HepG2 (cell line): ENCODE data around the gene NFE2L2. TPM values are rescaled to one million over a fixed set of nuclear protein-coding genes. Genes with fewer than 3 reads are reported as not detected.

ENCODE experiments used
- CHD2 ChIP-seq: IDR thresholded peaks from 2 replicates; pipeline ENCODE4 v1.6.1; 2011; ENCODE audit warnings: low read depth, low read length, improper control_type of control experiment
- HOXA5 ChIP-seq: sonication (generic); formaldehyde crosslinking; IDR thresholded peaks from 2 replicates; pipeline ENCODE4 v1.4.0; 2020; ENCODE audit warnings: missing genetic modification reagents
- KLF13 ChIP-seq: sonication (generic); formaldehyde crosslinking; IDR thresholded peaks from 2 replicates; pipeline ENCODE4 v1.4.0; 2020; ENCODE audit warnings: mild to moderate bottlenecking, missing genetic modification reagents
- NFATC3 ChIP-seq: sonication (generic); formaldehyde crosslinking; IDR thresholded peaks from 2 replicates; pipeline ENCODE4 v1.5.1; 2020; ENCODE audit warnings: mild to moderate bottlenecking, missing genetic modification reagents
- NFE2 ChIP-seq: sonication (generic); formaldehyde crosslinking; IDR thresholded peaks from 2 replicates; pipeline ENCODE4 v1.4.0; 2020; ENCODE audit warnings: missing genetic modification reagents
- RFXANK ChIP-seq: IDR thresholded peaks from 2 replicates; pipeline ENCODE4 v1.6.1; 2016
- SRY ChIP-seq: sonication (generic); formaldehyde crosslinking; IDR thresholded peaks from 2 replicates; pipeline ENCODE4 v1.8.0; 2022; ENCODE audit warnings: mild to moderate bottlenecking, missing genetic modification reagents
- TBL1XR1 ChIP-seq: fragments of 150-350 bp; IDR thresholded peaks from 2 replicates; pipeline ENCODE4 v1.6.1; 2014; ENCODE audit warnings: borderline replicate concordance, low read length; ENCODE audit not compliant: partially characterized antibody
- TBP ChIP-seq: sonication (generic); formaldehyde crosslinking; IDR thresholded peaks from 2 replicates; pipeline ENCODE4 v1.5.0; 2020; ENCODE audit warnings: missing genetic modification reagents
- ZNF10 ChIP-seq: sonication (generic); formaldehyde crosslinking; IDR thresholded peaks from 2 replicates; pipeline ENCODE4 v1.4.0; 2020; ENCODE audit warnings: mild to moderate bottlenecking, low read depth, missing genetic modification reagents, borderline replicate concordance
- ZNF569 ChIP-seq: sonication (generic); formaldehyde crosslinking; IDR thresholded peaks from 2 replicates; pipeline ENCODE4 v1.5.0; 2020; ENCODE audit warnings: mild to moderate bottlenecking, missing genetic modification reagents, moderate library complexity, borderline replicate concordance
- ZNF75D ChIP-seq: sonication (generic); formaldehyde crosslinking; IDR thresholded peaks from 2 replicates; pipeline ENCODE4 v1.8.1; 2023; ENCODE audit warnings: missing genetic modification reagents, mild to moderate bottlenecking, borderline replicate concordance
- ZNF879 ChIP-seq: sonication (generic); formaldehyde crosslinking; IDR thresholded peaks from 2 replicates; pipeline ENCODE4 v1.8.1; 2023; ENCODE audit warnings: missing genetic modification reagents
- polyA plus RNA-seq, 8 experiments: library from polyadenylated mRNA; depleted of rRNA in 3 of 8; stranded (reverse) in 7 of 8; unstranded in 1 of 8; fragments of >200 nt; fragmentation: Illumina TruSeq in 4 of 8; extraction: Trizol in 4 of 8; gene quantifications; 2 replicates each; pipeline versions ENCODE4 v1.2.1 to v1.2.3, GENCODE V29; 2011 to 2016; ENCODE audit warnings: low read depth in 4 of 8, missing spikeins in 1 of 8, mixed read lengths in 1 of 8; ENCODE audit not compliant: insufficient read depth in 1 of 8
- total RNA-seq, 5 experiments: library from RNA; depleted of rRNA; stranded (reverse); fragments of >200 nt; fragmentation: Illumina TruSeq; extraction: Trizol; gene quantifications; 2 replicates each; pipeline ENCODE4 v1.2.3, GENCODE V29; 2016; ENCODE audit warnings: low read depth in 1 of 5
- TF ChIP-seq, protein P1 (sequence below): sonication (generic); formaldehyde crosslinking; IDR thresholded peaks from 2 replicates; pipeline ENCODE4 v1.4.0; 2020; ENCODE audit warnings: missing genetic modification reagents
- TF ChIP-seq, protein P2 (sequence below): sonication (generic); formaldehyde crosslinking; IDR thresholded peaks from 2 replicates; pipeline ENCODE4; 2020; ENCODE audit warnings: missing genetic modification reagents, mild to moderate bottlenecking, borderline replicate concordance
- TF ChIP-seq, protein P3 (sequence below): IDR thresholded peaks from 2 replicates; pipeline ENCODE4 v1.6.1; 2016
- TF ChIP-seq, protein P4 (sequence below): sonication (generic); formaldehyde crosslinking; IDR thresholded peaks from 2 replicates; pipeline ENCODE4 v1.8.1; 2023; ENCODE audit warnings: mild to moderate bottlenecking, inconsistent platforms, moderate library complexity, missing genetic modification reagents, borderline replicate concordance
- TF ChIP-seq, protein P5 (sequence below): sonication (generic); formaldehyde crosslinking; IDR thresholded peaks from 2 replicates; pipeline ENCODE4 v1.5.1; 2020; ENCODE audit warnings: missing genetic modification reagents, mild to moderate bottlenecking, borderline replicate concordance

NFE2L2 gene
- total and polyA plus RNA-seq, 2 of the 13 experiments (the other 11 are each of a cell fraction or from before 2014, with no cell fraction given), result 84.6 to 215 TPM

DNA sequence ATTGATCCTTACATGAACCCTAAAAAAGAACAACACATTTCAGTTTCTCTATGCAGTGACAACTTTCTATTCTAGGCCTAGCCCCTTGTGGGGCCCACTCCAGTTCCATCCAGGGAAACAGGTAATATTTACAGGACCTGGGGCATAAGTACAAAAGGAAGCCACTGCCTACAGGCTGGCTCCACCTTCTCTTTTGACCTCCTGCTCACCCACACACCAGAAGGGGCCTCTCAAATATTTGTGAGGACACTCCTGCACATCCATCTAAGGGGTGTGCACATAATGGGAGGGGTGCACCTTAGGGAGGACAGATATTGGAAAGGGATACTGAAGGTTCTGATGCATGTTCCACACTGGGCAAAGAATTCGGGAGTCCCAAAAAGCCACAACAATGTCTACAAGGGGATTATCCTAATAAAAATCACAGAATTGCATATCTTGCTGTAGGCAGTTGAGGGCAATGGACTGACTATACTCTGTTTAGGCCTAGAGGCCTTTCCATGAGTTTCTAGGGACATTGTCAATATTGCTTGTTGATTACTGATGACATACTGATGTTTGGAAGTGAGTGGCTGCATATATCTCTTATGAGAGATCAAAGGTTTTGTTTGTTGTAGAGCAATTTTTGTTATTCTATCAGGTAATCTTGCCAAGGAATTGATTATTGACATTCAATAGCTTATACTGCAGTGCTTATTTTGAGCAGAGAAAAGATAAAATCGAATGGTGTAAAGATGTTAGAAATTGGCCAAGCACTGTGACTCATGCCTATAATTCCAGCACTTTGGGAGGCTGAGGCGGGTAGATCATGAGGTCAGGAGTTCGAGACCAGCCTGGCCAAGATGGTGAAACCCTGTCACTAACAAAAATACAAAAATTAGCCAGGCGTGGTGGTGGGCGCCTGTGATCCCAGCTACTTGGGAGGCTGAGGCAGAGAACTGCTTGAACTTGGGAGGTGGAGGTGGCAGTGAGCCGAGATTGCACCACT, 75.8 kb downstream of the NFE2L2 start (continued):
- TF ChIP-seq, protein P1, sequence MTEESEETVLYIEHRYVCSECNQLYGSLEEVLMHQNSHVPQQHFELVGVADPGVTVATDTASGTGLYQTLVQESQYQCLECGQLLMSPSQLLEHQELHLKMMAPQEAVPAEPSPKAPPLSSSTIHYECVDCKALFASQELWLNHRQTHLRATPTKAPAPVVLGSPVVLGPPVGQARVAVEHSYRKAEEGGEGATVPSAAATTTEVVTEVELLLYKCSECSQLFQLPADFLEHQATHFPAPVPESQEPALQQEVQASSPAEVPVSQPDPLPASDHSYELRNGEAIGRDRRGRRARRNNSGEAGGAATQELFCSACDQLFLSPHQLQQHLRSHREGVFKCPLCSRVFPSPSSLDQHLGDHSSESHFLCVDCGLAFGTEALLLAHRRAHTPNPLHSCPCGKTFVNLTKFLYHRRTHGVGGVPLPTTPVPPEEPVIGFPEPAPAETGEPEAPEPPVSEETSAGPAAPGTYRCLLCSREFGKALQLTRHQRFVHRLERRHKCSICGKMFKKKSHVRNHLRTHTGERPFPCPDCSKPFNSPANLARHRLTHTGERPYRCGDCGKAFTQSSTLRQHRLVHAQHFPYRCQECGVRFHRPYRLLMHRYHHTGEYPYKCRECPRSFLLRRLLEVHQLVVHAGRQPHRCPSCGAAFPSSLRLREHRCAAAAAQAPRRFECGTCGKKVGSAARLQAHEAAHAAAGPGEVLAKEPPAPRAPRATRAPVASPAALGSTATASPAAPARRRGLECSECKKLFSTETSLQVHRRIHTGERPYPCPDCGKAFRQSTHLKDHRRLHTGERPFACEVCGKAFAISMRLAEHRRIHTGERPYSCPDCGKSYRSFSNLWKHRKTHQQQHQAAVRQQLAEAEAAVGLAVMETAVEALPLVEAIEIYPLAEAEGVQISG (CRISPR knock-in tag), result peak; percentile 54; the same call in 1 of the 2 replicates
- TF ChIP-seq TBP (no peak), ZNF569 (CRISPR knock-in tag) (no peak; the same call in 1 of the 2 replicates), HOXA5 (CRISPR knock-in tag) (peak; percentile 61; the same call in 1 of the 2 replicates), NFATC3 (CRISPR knock-in tag) (no peak), KLF13 (no peak), SRY (CRISPR knock-in tag) (no peak), NFE2 (CRISPR knock-in tag) (no peak), ZNF10 (no peak), CHD2 (no peak), ZNF879 (CRISPR knock-in tag) (no peak), ZNF75D (CRISPR knock-in tag) (no peak), TBL1XR1 (peak; percentile 35), RFXANK (CRISPR knock-in tag) (peak; percentile 22; the same call in 1 of the 2 replicates)
- TF ChIP-seq, protein P2, sequence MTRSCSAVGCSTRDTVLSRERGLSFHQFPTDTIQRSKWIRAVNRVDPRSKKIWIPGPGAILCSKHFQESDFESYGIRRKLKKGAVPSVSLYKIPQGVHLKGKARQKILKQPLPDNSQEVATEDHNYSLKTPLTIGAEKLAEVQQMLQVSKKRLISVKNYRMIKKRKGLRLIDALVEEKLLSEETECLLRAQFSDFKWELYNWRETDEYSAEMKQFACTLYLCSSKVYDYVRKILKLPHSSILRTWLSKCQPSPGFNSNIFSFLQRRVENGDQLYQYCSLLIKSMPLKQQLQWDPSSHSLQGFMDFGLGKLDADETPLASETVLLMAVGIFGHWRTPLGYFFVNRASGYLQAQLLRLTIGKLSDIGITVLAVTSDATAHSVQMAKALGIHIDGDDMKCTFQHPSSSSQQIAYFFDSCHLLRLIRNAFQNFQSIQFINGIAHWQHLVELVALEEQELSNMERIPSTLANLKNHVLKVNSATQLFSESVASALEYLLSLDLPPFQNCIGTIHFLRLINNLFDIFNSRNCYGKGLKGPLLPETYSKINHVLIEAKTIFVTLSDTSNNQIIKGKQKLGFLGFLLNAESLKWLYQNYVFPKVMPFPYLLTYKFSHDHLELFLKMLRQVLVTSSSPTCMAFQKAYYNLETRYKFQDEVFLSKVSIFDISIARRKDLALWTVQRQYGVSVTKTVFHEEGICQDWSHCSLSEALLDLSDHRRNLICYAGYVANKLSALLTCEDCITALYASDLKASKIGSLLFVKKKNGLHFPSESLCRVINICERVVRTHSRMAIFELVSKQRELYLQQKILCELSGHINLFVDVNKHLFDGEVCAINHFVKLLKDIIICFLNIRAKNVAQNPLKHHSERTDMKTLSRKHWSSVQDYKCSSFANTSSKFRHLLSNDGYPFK (CRISPR knock-in tag), result no peak
- TF ChIP-seq, protein P3, sequence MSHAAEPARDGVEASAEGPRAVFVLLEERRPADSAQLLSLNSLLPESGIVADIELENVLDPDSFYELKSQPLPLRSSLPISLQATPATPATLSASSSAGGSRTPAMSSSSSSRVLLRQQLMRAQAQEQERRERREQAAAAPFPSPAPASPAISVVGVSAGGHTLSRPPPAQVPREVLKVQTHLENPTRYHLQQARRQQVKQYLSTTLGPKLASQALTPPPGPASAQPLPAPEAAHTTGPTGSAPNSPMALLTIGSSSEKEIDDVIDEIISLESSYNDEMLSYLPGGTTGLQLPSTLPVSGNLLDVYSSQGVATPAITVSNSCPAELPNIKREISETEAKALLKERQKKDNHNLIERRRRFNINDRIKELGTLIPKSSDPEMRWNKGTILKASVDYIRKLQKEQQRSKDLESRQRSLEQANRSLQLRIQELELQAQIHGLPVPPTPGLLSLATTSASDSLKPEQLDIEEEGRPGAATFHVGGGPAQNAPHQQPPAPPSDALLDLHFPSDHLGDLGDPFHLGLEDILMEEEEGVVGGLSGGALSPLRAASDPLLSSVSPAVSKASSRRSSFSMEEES (CRISPR knock-in tag), result peak; percentile 38; the same call in 1 of the 2 replicates
- TF ChIP-seq, protein P4, sequence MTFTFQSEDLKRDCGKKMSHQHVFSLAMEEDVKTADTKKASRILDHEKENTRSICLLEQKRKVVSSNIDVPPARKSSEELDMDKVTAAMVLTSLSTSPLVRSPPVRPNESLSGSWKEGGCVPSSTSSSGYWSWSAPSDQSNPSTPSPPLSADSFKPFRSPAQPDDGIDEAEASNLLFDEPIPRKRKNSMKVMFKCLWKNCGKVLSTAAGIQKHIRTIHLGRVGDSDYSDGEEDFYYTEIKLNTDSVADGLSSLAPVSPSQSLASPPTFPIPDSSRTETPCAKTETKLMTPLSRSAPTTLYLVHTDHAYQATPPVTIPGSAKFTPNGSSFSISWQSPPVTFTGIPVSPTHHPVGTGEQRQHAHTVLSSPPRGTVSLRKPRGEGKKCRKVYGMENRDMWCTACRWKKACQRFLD, result no peak
- TF ChIP-seq, protein P5, sequence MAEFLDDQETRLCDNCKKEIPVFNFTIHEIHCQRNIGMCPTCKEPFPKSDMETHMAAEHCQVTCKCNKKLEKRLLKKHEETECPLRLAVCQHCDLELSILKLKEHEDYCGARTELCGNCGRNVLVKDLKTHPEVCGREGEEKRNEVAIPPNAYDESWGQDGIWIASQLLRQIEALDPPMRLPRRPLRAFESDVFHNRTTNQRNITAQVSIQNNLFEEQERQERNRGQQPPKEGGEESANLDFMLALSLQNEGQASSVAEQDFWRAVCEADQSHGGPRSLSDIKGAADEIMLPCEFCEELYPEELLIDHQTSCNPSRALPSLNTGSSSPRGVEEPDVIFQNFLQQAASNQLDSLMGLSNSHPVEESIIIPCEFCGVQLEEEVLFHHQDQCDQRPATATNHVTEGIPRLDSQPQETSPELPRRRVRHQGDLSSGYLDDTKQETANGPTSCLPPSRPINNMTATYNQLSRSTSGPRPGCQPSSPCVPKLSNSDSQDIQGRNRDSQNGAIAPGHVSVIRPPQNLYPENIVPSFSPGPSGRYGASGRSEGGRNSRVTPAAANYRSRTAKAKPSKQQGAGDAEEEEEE (CRISPR knock-in tag), result no peak
